Measurements from ENCODE around the gene RAPGEF5. TPM values are rescaled to one million over a fixed set of nuclear protein-coding genes. Genes with fewer than 3 reads are reported as not detected.

The RAPGEF5 gene
- polyA plus RNA-seq, 1 of the 3 experiments (the other 2 are of a cell fraction) = 1.2 TPM

GRCh38 chr7:22117222-22117621 lies 239.7 kb downstream of the RAPGEF5 start:
- no peak for TF ChIP-seq USF2 (IDR thresholded peaks at IDR 0.05; ENCODE audit: borderline replicate concordance, low read depth, low read length)
- no peak for TF ChIP-seq FOXJ3 (CRISPR knock-in tag; IDR thresholded peaks at IDR 0.05)
- TF ChIP-seq RFX5 (IDR thresholded peaks at IDR 0.05; ENCODE audit: low read length) = no peak
- TF ChIP-seq CHD2 (IDR thresholded peaks at IDR 0.05; ENCODE audit: low read length, partially characterized antibody) = no peak
- no peak for TF ChIP-seq GATA2 (CRISPR knock-in tag; IDR thresholded peaks at IDR 0.05)
- TF ChIP-seq YY1 (IDR thresholded peaks at IDR 0.05; ENCODE audit: low read depth) = no peak
- TF ChIP-seq TCF12 (IDR thresholded peaks at IDR 0.05) = no peak
- no peak for TF ChIP-seq TEAD4 (IDR thresholded peaks at IDR 0.05; ENCODE audit: borderline replicate concordance, insufficient read depth)
- no peak for TF ChIP-seq SMC3 (IDR thresholded peaks at IDR 0.05; ENCODE audit: low read depth, low read length)
- TF ChIP-seq GABPA (IDR thresholded peaks at IDR 0.05; ENCODE audit: low read depth) = no peak
- no peak for TF ChIP-seq EZH2phosphoT487 (IDR thresholded peaks at IDR 0.05; ENCODE audit: borderline replicate concordance, low read depth)
- TF ChIP-seq SIN3A (IDR thresholded peaks at IDR 0.05; ENCODE audit: borderline replicate concordance, low read depth, low read length) = no peak
- no peak for TF ChIP-seq ELF1 (IDR thresholded peaks at IDR 0.05)
- peaks cover 0 to 9% of the 10 kb centered on the region in 2 experiments for H3K36me3 ChIP-seq (replicated peaks in 1 of 2; ENCODE audit: control insufficient read depth in 1 of 2, insufficient read depth in 2 of 2, low read length in 1 of 2)
- no peaks in the 10 kb centered on the region for H4K20me1 ChIP-seq (ENCODE audit: insufficient read depth)
- POLR2A ChIA-PET = no interaction called here
- H3K9me3 ChIP-seq = no peaks in the 10 kb centered on the region
- no peaks in the 10 kb centered on the region for H3F3A ChIP-seq (replicated peaks; ENCODE audit: insufficient read depth)
- H3K4me3 ChIP-seq (ENCODE audit: low read depth in 2 of 2, low read length in 1 of 2) = no peak overlapping the region
- CTCF ChIA-PET = interaction anchor here (1.2 to 1.7 kb wide), 3 partner anchors 14 to 372 kb away, joined by 3 to 5 read pairs (median 5); no protein-coding TSS in a partner anchor
- H3K4me1 ChIP-seq (ENCODE audit: control insufficient read depth in 1 of 2, insufficient read depth in 2 of 2, low read depth in 1 of 2, low read length in 1 of 2) = peaks cover 0 to 2% of the 10 kb centered on the region in 2 experiments; a peak in 1 of 4 replicates
- no peaks in the 10 kb centered on the region for H3K27me3 ChIP-seq (ENCODE audit: insufficient read depth)
- H3K9ac ChIP-seq = no peak overlapping the region
- no peak overlapping the region for H2AFZ ChIP-seq (ENCODE audit: low read depth)
- no peaks in the 10 kb centered on the region for H3K9me2 ChIP-seq
- H3K4me2 ChIP-seq = no peak overlapping the region
- H3K27ac ChIP-seq (ENCODE audit: low read depth in 2 of 2, low read length in 1 of 2) = no peak overlapping the region
- no peak for DNase-seq
- WGBS (ENCODE audit: low lambda C conversion rate) = 79% methylated on average over 6 of the region's 6 CpGs
- H3K79me2 ChIP-seq (ENCODE audit: insufficient read depth) = no peaks in the 10 kb centered on the region

GRCh38 chr7:22116451-22117030 lies 240.4 kb downstream of the RAPGEF5 start:
- Histone ChIP-seq H3K79me2 (ENCODE audit: insufficient read depth) (no peaks in the 10 kb centered on the region), H3K4me3 (ENCODE audit: low read depth in 2 of 2, low read length in 1 of 2) (no peak overlapping the region), H3K27me3 (ENCODE audit: insufficient read depth) (no peaks in the 10 kb centered on the region), H3K9me2 (no peaks in the 10 kb centered on the region), H3K36me3 (replicated peaks in 1 of 2; ENCODE audit: control insufficient read depth in 1 of 2, insufficient read depth in 2 of 2, low read length in 1 of 2) (peaks cover 0 to 4% of the 10 kb centered on the region in 2 experiments), H3K27ac (ENCODE audit: low read depth in 2 of 2, low read length in 1 of 2) (no peak overlapping the region), H4K20me1 (ENCODE audit: insufficient read depth) (no peaks in the 10 kb centered on the region), H3K9ac (no peak overlapping the region), H3K4me1 (ENCODE audit: control insufficient read depth in 1 of 2, insufficient read depth in 2 of 2, low read depth in 1 of 2, low read length in 1 of 2) (no peaks in the 10 kb centered on the region; a peak in 1 of 4 replicates), H3F3A (replicated peaks; ENCODE audit: insufficient read depth) (no peaks in the 10 kb centered on the region), H2AFZ (ENCODE audit: low read depth) (no peak overlapping the region), H3K4me2 (no peak overlapping the region), H3K9me3 (no peaks in the 10 kb centered on the region)
- POLR2A ChIA-PET = no interaction called here
- no peak for TF ChIP-seq ZBTB33 (IDR thresholded peaks at IDR 0.05; ENCODE audit: borderline replicate concordance, low read depth)
- no peak for TF ChIP-seq RXRA (IDR thresholded peaks at IDR 0.05; ENCODE audit: borderline replicate concordance, low read depth)
- TF ChIP-seq FOSL2 (IDR thresholded peaks at IDR 0.05; ENCODE audit: borderline replicate concordance, low read depth) = no peak
- no peak for TF ChIP-seq SMC3 (IDR thresholded peaks at IDR 0.05; ENCODE audit: low read depth, low read length)
- no peak for TF ChIP-seq TAF1 (IDR thresholded peaks at IDR 0.05; ENCODE audit: borderline replicate concordance, low read depth, low read length)
- no peak for TF ChIP-seq EP300 (IDR thresholded peaks at IDR 0.05; ENCODE audit: borderline replicate concordance in 1 of 2, low read depth in 1 of 2, low read length in 1 of 2)
- WGBS (ENCODE audit: low lambda C conversion rate) = 69% methylated on average over 7 of the region's 7 CpGs
- CTCF ChIA-PET = interaction anchor here (1.3 to 9.6 kb wide), 6 partner anchors 13 to 383 kb away, joined by 3 to 203 read pairs (median 5); partner anchors contain the start of gene STEAP1B
- DNase-seq = no peak
